22Rv1 (cell line): Measurements from ENCODE around the gene XRN1.

Source experiments
- CTCF ChIP-seq: fragments of 450-650 bp; IDR thresholded peaks from 2 replicates; pipeline ENCODE4 v1.5.1; 2017; ENCODE audit warnings: mild to moderate bottlenecking
- ZFX ChIP-seq: fragments of 450-650 bp; IDR thresholded peaks from 2 replicates; pipeline ENCODE4 v1.6.1; 2017; ENCODE audit warnings: antibody characterized with exemption, borderline replicate concordance

GRCh38 chr3:142459096-142459495 lies 11.3 kb upstream of the XRN1 start:
- TF ChIP-seq CTCF (no peak), ZFX (no peak)
